Measurements from ENCODE around the gene SNRNP35. TPM values are rescaled to one million over a fixed set of nuclear protein-coding genes. Genes with fewer than 3 reads are reported as not detected.

Gene SNRNP35
- total and polyA plus RNA-seq, 9 of the 15 experiments (the other 6 are each of a cell fraction or from before 2014, with no cell fraction given), result 17.7 to 41.0 (median 25.5) TPM

GRCh38 chr12:123474485-123475245, 16.7 kb downstream of the SNRNP35 start:
- H3K79me2 ChIP-seq (ENCODE audit: control insufficient read depth, insufficient read depth, low read length), result no peaks in the 10 kb centered on the region
- BruUV-seq (replicated peaks), result no TSS peak
- WGBS (ENCODE audit: insufficient coverage, low coverage, missing lambda C conversion rate), result 69% methylated on average over 13 of the region's 13 CpGs
- H2AFZ ChIP-seq (ENCODE audit: low read depth, low read length), result no peak overlapping the region
- H3K4me1 ChIP-seq (replicated peaks in 1 of 2; ENCODE audit: control insufficient read depth in 2 of 2, insufficient read depth in 2 of 2, low read length in 2 of 2), result peaks cover 0 to 6% of the 10 kb centered on the region in 2 experiments; a peak in 2 of 5 replicates
- POLR2A ChIA-PET, result interaction anchor here (0.9 to 2.1 kb wide), 5 partner anchors 8 to 71 kb away, joined by 3 to 8 read pairs (median 4); no protein-coding TSS in a partner anchor
- FAIRE-seq (peak; percentile 26), DNase-seq (ENCODE audit: extremely low read depth in 1 of 4, low spot score in 3 of 4) (no peak), ATAC-seq (no peak)
- H3K9ac ChIP-seq (ENCODE audit: insufficient read depth in 1 of 2, low read depth in 2 of 2, low read length in 2 of 2), result no peak overlapping the region
- CTCF ChIA-PET (ENCODE audit: low intra/inter-chr PET ratio), result no interaction called here
- no peak overlapping the region for H3K27ac ChIP-seq (ENCODE audit: extremely low read depth, low read depth, low read length)
- in situ Hi-C loops (cut with MboI) (no loop called here), intact Hi-C loops (cut with micrococcal nuclease) (no loop called here)
- no peaks in the 10 kb centered on the region for H3K27me3 ChIP-seq (ENCODE audit: control insufficient read depth in 2 of 2, insufficient read depth in 2 of 2, low read length in 2 of 2)
- no peak overlapping the region for H3K4me3 ChIP-seq
- no peak for TF ChIP-seq KHSRP (IDR thresholded peaks at IDR 0.05)
- TF ChIP-seq BDP1 (IDR thresholded peaks at IDR 0.05; ENCODE audit: insufficient read depth, insufficient read length), result no peak
- TF ChIP-seq, protein P1, sequence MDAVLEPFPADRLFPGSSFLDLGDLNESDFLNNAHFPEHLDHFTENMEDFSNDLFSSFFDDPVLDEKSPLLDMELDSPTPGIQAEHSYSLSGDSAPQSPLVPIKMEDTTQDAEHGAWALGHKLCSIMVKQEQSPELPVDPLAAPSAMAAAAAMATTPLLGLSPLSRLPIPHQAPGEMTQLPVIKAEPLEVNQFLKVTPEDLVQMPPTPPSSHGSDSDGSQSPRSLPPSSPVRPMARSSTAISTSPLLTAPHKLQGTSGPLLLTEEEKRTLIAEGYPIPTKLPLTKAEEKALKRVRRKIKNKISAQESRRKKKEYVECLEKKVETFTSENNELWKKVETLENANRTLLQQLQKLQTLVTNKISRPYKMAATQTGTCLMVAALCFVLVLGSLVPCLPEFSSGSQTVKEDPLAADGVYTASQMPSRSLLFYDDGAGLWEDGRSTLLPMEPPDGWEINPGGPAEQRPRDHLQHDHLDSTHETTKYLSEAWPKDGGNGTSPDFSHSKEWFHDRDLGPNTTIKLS (IDR thresholded peaks at IDR 0.05; ENCODE audit: borderline replicate concordance, low read depth), result no peak
- TF ChIP-seq MYBL2 (IDR thresholded peaks at IDR 0.05; ENCODE audit: low read depth), result no peak
- no peak for TF ChIP-seq MYBL2 (CRISPR knock-in tag; IDR thresholded peaks at IDR 0.05; ENCODE audit: borderline replicate concordance)
- no peak for TF ChIP-seq EP400 (IDR thresholded peaks at IDR 0.05)
- no peak for TF ChIP-seq ZEB2 (IDR thresholded peaks at IDR 0.05)
- TF ChIP-seq ZBTB34 (CRISPR knock-in tag; IDR thresholded peaks at IDR 0.05), result no peak
- no peak for TF ChIP-seq EWSR1 (IDR thresholded peaks at IDR 0.05; ENCODE audit: borderline replicate concordance, low read depth, partially characterized antibody)
- no peak for TF ChIP-seq RAD51 (IDR thresholded peaks at IDR 0.05; ENCODE audit: borderline replicate concordance, low read depth)
- no peak for TF ChIP-seq POLR2A (conservative IDR thresholded peaks at IDR 0.05)
- no peak for TF ChIP-seq PTRF (tag; IDR thresholded peaks at IDR 0.05)
- TF ChIP-seq MAZ (CRISPR knock-in tag; conservative IDR thresholded peaks at IDR 0.05 in 1 of 2, IDR thresholded peaks at IDR 0.05 in 1 of 2), result no peak
- TF ChIP-seq POLR3G (IDR thresholded peaks at IDR 0.05; ENCODE audit: extremely low read depth, insufficient read length, insufficient replicate concordance), result no peak
- no peak for TF ChIP-seq U2AF1 (optimal IDR thresholded peaks at IDR 0.05; ENCODE audit: low read depth, low read length)
- no peak for TF ChIP-seq ZNF23 (CRISPR knock-in tag; IDR thresholded peaks at IDR 0.05)
- peaks cover 52% of the 10 kb centered on the region; the same call in 2 of the 3 replicates for H3K36me3 ChIP-seq (ENCODE audit: control insufficient read depth, insufficient read depth, low read length)
- no peak overlapping the region for H3K4me2 ChIP-seq (ENCODE audit: insufficient read depth, low read length)
- no peaks in the 10 kb centered on the region for H3K9me1 ChIP-seq (ENCODE audit: control insufficient read depth, insufficient read depth, low read length)
- H3K9me3 ChIP-seq (replicated peaks; ENCODE audit: control insufficient read depth, insufficient read depth, low read depth, low read length), result no peaks in the 10 kb centered on the region
- H4K20me1 ChIP-seq (replicated peaks; ENCODE audit: control insufficient read depth, insufficient read depth, low read length), result no peaks in the 10 kb centered on the region

Data from K562 (cell line).